Activated CD4-positive, alpha-beta T cell treated with anti-CD3 and anti-CD28 coated beads for 24 hours (primary cell): ENCODE results near the gene RHBDL3.
"Not testable (repeated sequence)": the region's sequence is repeated elsewhere in the genome, so short reads cannot be mapped to it uniquely, and the experiment has no call there.

Experiments
- DNase-seq, 2 donors: peaks; one replicate each; pipeline ENCODE4 v3.0.0-alpha.2; 2020; ENCODE audit warnings: low read depth in 2 of 2

The RHBDL3 gene

GRCh38 chr17:32265192-32265923 is at the start of gene RHBDL3:
TSS of gene RHBDL3 (plus strand) at chr17:32265832. CDS start at chr17:32266190, 358 bp downstream.
- DNase-seq: no peak

- DNase-seq: no peak
These were observed 43.0 kb upstream of the RHBDL3 start for GRCh38 chr17:32222621-32223020.

- no peak for DNase-seq
These were observed 41.9 kb upstream of the RHBDL3 start for GRCh38 chr17:32223703-32224102.

GRCh38 chr17:32226886-32227285 is 38.7 kb upstream of the RHBDL3 start:
- DNase-seq: no peak

GRCh38 chr17:32227910-32228309 is 37.7 kb upstream of the RHBDL3 start:
- no peak for DNase-seq

- no peak for DNase-seq
These were observed 30.0 kb upstream of the RHBDL3 start for GRCh38 chr17:32235588-32235987.

- DNase-seq: no peak
These were observed 26.2 kb upstream of the RHBDL3 start for GRCh38 chr17:32239456-32239855.

- DNase-seq: no peak
These were observed 24.9 kb upstream of the RHBDL3 start for GRCh38 chr17:32240750-32241149.

GRCh38 chr17:32241640-32242039 is 24.0 kb upstream of the RHBDL3 start:
- no peak for DNase-seq

GRCh38 chr17:32249475-32249874 is 16.2 kb upstream of the RHBDL3 start:
- no peak for DNase-seq

- peak; percentile 57 to 60 for DNase-seq
These were observed 12.5 kb upstream of the RHBDL3 start for GRCh38 chr17:32253117-32253611.

- no peak for DNase-seq
These were observed 9.5 kb upstream of the RHBDL3 start for GRCh38 chr17:32256012-32256700.

- DNase-seq: no peak
These were observed 9.0 kb upstream of the RHBDL3 start for GRCh38 chr17:32256701-32257019.

GRCh38 chr17:32258383-32259140 is 7.1 kb upstream of the RHBDL3 start:
- DNase-seq: no peak

- DNase-seq: no peak
These were observed 6.0 kb upstream of the RHBDL3 start for GRCh38 chr17:32259586-32259985.

GRCh38 chr17:32261417-32261736 is 4.3 kb upstream of the RHBDL3 start:
- DNase-seq: no peak

GRCh38 chr17:32261936-32262510 is 3.6 kb upstream of the RHBDL3 start:
- no peak for DNase-seq

GRCh38 chr17:32263515-32263914 is 2.1 kb upstream of the RHBDL3 start:
- not testable (repeated sequence) for DNase-seq

- DNase-seq: no peak
These were observed 1.4 kb upstream of the RHBDL3 start for GRCh38 chr17:32264140-32264799.

- DNase-seq: no peak
These were observed 825 bp upstream of the RHBDL3 start for GRCh38 chr17:32264823-32265191.

- no peak for DNase-seq
These were observed 388 bp downstream of the RHBDL3 start for GRCh38 chr17:32266051-32266388.
